Glutamatergic neuron (in vitro differentiated cells): ENCODE results near the gene NR2C1. TPM values are rescaled to one million over a fixed set of nuclear protein-coding genes. Genes with fewer than 3 reads are reported as not detected.

Experiments
- DNase-seq: peaks from one replicate; pipeline ENCODE4 v3.0.0; 2022
- H3K27ac Mint-ChIP-seq: one replicate; pipeline ENCODE4 v1.8.0; 2020; ENCODE audit warnings: mild to moderate bottlenecking, mixed read lengths, inconsistent platforms; ENCODE audit not compliant: unreplicated experiment
- H3K27me3 Mint-ChIP-seq: one replicate; pipeline ENCODE4 v1.8.0; 2020; ENCODE audit warnings: mild to moderate bottlenecking, moderate library complexity, mixed read lengths, inconsistent platforms; ENCODE audit not compliant: unreplicated experiment
- H3K36me3 Mint-ChIP-seq: one replicate; pipeline ENCODE4 v1.8.0; 2020; ENCODE audit warnings: mild to moderate bottlenecking, mixed read lengths, inconsistent platforms; ENCODE audit not compliant: unreplicated experiment
- H3K4me1 Mint-ChIP-seq: one replicate; pipeline ENCODE4 v1.8.0; 2020; ENCODE audit warnings: mild to moderate bottlenecking, low read depth, mixed read lengths, inconsistent platforms; ENCODE audit not compliant: unreplicated experiment
- H3K4me3 Mint-ChIP-seq: one replicate; pipeline ENCODE4 v1.8.0; 2020; ENCODE audit warnings: mild to moderate bottlenecking, mixed read lengths, inconsistent platforms; ENCODE audit not compliant: unreplicated experiment
- H3K9me3 Mint-ChIP-seq: one replicate; pipeline ENCODE4 v1.8.0; 2020; ENCODE audit warnings: mild to moderate bottlenecking, moderate library complexity, mixed read lengths, inconsistent platforms; ENCODE audit not compliant: unreplicated experiment
- CTCF ChIP-seq: fragments of 200-600 bp; sonication (generic); IDR thresholded peaks from one replicate; pipeline ENCODE4 v1.5.0; 2021; ENCODE audit not compliant: partially characterized antibody, unreplicated experiment
- total RNA-seq: library from RNA; stranded (reverse); fragmentation: NEBNext Ultra II Directional; extraction: Animal tissue kit (Norgen Biotek cat#: 25700); gene quantifications from one replicate; pipeline ENCODE4 v1.2.1, GENCODE V29; 2021; ENCODE audit not compliant: unreplicated experiment

The NR2C1 gene
- total RNA-seq, 1 donor from 2014 or later = 63.8 TPM

GRCh38 chr12:94971923-94972322, 101.5 kb downstream of the NR2C1 start:
- no peak for TF ChIP-seq CTCF
- Mint-ChIP-seq H3K27ac (no peak overlapping the region), H3K27me3 (no peaks in the 10 kb centered on the region), H3K36me3 (no peaks in the 10 kb centered on the region), H3K4me1 (no peaks in the 10 kb centered on the region), H3K4me3 (no peak overlapping the region), H3K9me3 (no peaks in the 10 kb centered on the region)
- no peak for DNase-seq

- H3K27me3 Mint-ChIP-seq = no peaks in the 10 kb centered on the region
- no peaks in the 10 kb centered on the region for H3K9me3 Mint-ChIP-seq
- no peaks in the 10 kb centered on the region for H3K36me3 Mint-ChIP-seq
- H3K4me3 Mint-ChIP-seq = no peak overlapping the region
- no peak for TF ChIP-seq CTCF
- no peak overlapping the region for H3K27ac Mint-ChIP-seq
- no peak for DNase-seq
- H3K4me1 Mint-ChIP-seq = no peaks in the 10 kb centered on the region
Measured at GRCh38 chr12:94970560-94970959, 102.9 kb downstream of the NR2C1 start.

Other genes starting within 250 kb of the NR2C1 start
- 73.8 TPM for gene NDUFA12, start 69.9 kb downstream of the NR2C1 start, total RNA-seq
- 42.1 TPM for gene FGD6, start 143.8 kb upstream of the NR2C1 start, total RNA-seq
- 148 TPM for gene VEZT, start 144.2 kb upstream of the NR2C1 start, total RNA-seq